BLaER1 (cell line): ENCODE measurements around the gene SAA2.
A peak's percentile ranks its signal among the peaks of the same experiment; 100 is the strongest.
"Not testable (repeated sequence)": the region's sequence is repeated elsewhere in the genome, so short reads cannot be mapped to it uniquely, and the experiment has no call there.

Experiments
- H3K27ac ChIP-seq: shearing (Covaris generic); formaldehyde crosslinking; 2 replicates; pipeline ENCODE4 v1.8.1; 2022
- H3K27me3 ChIP-seq: shearing (Covaris generic); formaldehyde crosslinking; 2 replicates; pipeline ENCODE4 v1.8.1; 2022
- H3K36me3 ChIP-seq: shearing (Covaris generic); formaldehyde crosslinking; 2 replicates; pipeline ENCODE4 v1.8.1; 2022
- H3K4me1 ChIP-seq: shearing (Covaris generic); formaldehyde crosslinking; 2 replicates; pipeline ENCODE4 v1.8.1; 2022
- H3K4me2 ChIP-seq: shearing (Covaris generic); formaldehyde crosslinking; 2 replicates; pipeline ENCODE4 v1.8.1; 2022
- H3K4me3 ChIP-seq: shearing (Covaris generic); formaldehyde crosslinking; 2 replicates; pipeline ENCODE4 v1.8.1; 2022
- H3K9ac ChIP-seq: shearing (Covaris generic); formaldehyde crosslinking; 2 replicates; pipeline ENCODE4 v1.8.1; 2022
- H3K9me3 ChIP-seq: shearing (Covaris generic); formaldehyde crosslinking; 2 replicates; pipeline ENCODE4 v1.8.1; 2022
- H4K20me1 ChIP-seq: shearing (Covaris generic); formaldehyde crosslinking; 2 replicates; pipeline ENCODE4 v1.8.1; 2022
- Cebpa-rat ChIP-seq: shearing (Covaris generic); IDR thresholded peaks from 2 replicates; pipeline ENCODE4 v1.8.1; 2022

SAA2 gene

GRCh38 chr11:18265949-18266348, 17.5 kb upstream of the SAA2 start, which contains the start of gene SAA1:
Gene SAA1, plus strand, starts transcription at chr11:18266264. Its CDS starts 624 bp downstream, at chr11:18266888.
- H3K27ac ChIP-seq: no peak within 1 kb of the TSS
- H3K9me3 ChIP-seq: no peaks in the 10 kb centered on the region
- H3K4me3 ChIP-seq: no peak within 1 kb of the TSS
- H3K4me2 ChIP-seq: peak within 1 kb of the TSS; percentile 44
- TF ChIP-seq Cebpa-rat: no peak
- peaks cover 9% of the 10 kb centered on the region for H3K4me1 ChIP-seq
- no peaks in the 10 kb centered on the region for H3K27me3 ChIP-seq
- no peaks in the 10 kb centered on the region for H4K20me1 ChIP-seq
- H3K9ac ChIP-seq: no peak within 1 kb of the TSS
- H3K36me3 ChIP-seq: no peaks in the 10 kb centered on the region

- H3K4me3 ChIP-seq: no peak overlapping the region
- H3K4me1 ChIP-seq: peaks cover 9% of the 10 kb centered on the region
- peak overlapping the region; percentile 44 for H3K4me2 ChIP-seq
- no peaks in the 10 kb centered on the region for H3K9me3 ChIP-seq
- no peaks in the 10 kb centered on the region for H3K27me3 ChIP-seq
- no peaks in the 10 kb centered on the region for H3K36me3 ChIP-seq
- TF ChIP-seq Cebpa-rat: no peak
- H4K20me1 ChIP-seq: no peaks in the 10 kb centered on the region
- no peak overlapping the region for H3K9ac ChIP-seq
- H3K27ac ChIP-seq: no peak overlapping the region
Measured at GRCh38 chr11:18264677-18265555, 16.4 kb upstream of the SAA2 start.

GRCh38 chr11:18264035-18264434, 15.6 kb upstream of the SAA2 start:
- Histone ChIP-seq H3K4me2 (no peak overlapping the region), H3K27me3 (no peaks in the 10 kb centered on the region), H4K20me1 (no peaks in the 10 kb centered on the region), H3K4me1 (peaks cover 9% of the 10 kb centered on the region), H3K4me3 (no peak overlapping the region), H3K9me3 (no peaks in the 10 kb centered on the region), H3K9ac (no peak overlapping the region), H3K36me3 (no peaks in the 10 kb centered on the region), H3K27ac (no peak overlapping the region)
- no peak for TF ChIP-seq Cebpa-rat

DNA sequence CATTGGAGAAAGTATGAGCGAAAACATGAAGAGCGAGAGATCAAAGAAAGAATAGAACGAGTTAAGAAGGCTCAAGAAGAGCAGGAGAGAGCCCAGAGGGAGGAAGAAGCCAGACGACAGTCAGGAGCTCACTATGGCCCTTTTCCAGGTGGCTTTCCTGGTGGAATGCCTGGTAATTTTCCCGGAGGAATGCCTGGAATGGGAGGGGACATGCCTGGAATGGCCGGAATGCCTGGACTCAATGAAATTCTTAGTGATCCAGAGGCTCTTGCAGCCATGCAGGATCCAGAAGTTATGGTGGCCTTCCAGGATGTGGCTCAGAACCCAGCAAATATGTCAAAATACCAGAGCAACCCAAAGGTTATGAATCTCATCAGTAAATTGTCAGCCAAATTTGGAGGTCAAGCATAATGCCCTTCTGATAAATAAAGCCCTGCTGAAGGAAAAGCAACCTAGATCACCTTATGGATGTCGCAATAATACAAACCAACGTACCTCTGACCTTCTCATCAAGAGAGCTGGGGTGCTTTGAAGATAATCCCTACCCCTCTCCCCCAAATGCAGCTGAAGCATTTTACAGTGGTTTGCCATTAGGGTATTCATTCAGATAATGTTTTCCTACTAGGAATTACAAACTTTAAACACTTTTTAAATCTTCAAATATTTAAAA, 14.3 kb upstream of the SAA2 start:
- H3K4me2 ChIP-seq, H3K27me3 ChIP-seq, H3K9me3 ChIP-seq, H3K4me1 ChIP-seq, H3K36me3 ChIP-seq, H3K4me3 ChIP-seq, H3K9ac ChIP-seq, H3K27ac ChIP-seq, H4K20me1 ChIP-seq: not testable (repeated sequence)

DNA sequence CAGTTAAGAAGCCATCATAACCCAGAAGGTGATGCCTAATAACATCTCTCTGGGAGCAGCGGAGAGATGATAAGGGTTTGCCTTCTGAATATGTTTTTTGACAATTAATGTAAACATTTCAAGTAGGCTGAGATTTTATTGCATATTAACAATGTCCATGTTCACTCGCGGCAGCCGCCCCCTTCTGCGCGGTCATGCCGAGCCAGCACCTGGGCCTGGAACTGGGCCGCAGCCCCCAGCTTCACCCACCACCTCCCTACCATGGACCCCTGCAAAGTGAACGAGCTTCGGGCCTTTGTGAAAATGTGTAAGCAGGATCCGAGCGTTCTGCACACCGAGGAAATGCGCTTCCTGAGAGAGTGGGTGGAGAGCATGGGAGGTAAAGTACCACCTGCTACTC, 13.3 kb upstream of the SAA2 start:
- Histone ChIP-seq H3K4me1 (peaks cover 9% of the 10 kb centered on the region), H4K20me1 (no peaks in the 10 kb centered on the region), H3K4me3 (no peak overlapping the region), H3K36me3 (no peaks in the 10 kb centered on the region), H3K27me3 (no peaks in the 10 kb centered on the region), H3K27ac (no peak overlapping the region), H3K9ac (no peak overlapping the region), H3K9me3 (no peaks in the 10 kb centered on the region), H3K4me2 (no peak overlapping the region)
- no peak for TF ChIP-seq Cebpa-rat

DNA sequence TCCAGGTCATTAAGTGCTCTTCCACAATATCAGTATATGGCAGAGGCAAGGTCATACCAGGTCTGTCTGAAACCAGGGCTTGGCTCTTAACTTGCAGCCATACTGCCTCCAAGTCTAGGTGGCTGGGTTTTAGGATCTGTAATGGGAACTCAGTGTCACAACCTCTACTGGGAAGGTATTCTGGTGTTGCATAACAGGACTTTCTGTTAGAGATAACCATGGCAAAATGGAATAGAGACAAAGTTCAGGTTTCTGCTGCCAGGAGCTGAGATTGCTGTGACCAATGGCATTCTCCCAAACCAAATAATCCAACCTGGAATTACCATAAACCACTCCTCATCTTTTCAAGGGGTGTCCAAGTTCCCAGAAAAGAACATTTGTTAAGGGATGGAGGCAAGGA, 10.8 kb upstream of the SAA2 start:
- H3K27ac ChIP-seq: no peak overlapping the region
- H3K27me3 ChIP-seq: no peaks in the 10 kb centered on the region
- no peak overlapping the region for H3K9ac ChIP-seq
- TF ChIP-seq Cebpa-rat: no peak
- no peak overlapping the region for H3K4me3 ChIP-seq
- no peaks in the 10 kb centered on the region for H3K9me3 ChIP-seq
- H3K36me3 ChIP-seq: no peaks in the 10 kb centered on the region
- H4K20me1 ChIP-seq: no peaks in the 10 kb centered on the region
- no peak overlapping the region for H3K4me2 ChIP-seq
- H3K4me1 ChIP-seq: no peaks in the 10 kb centered on the region

- Histone ChIP-seq H3K36me3 (no peaks in the 10 kb centered on the region), H3K27me3 (no peaks in the 10 kb centered on the region), H3K9ac (no peak overlapping the region), H4K20me1 (no peaks in the 10 kb centered on the region), H3K9me3 (no peaks in the 10 kb centered on the region), H3K4me1 (no peaks in the 10 kb centered on the region), H3K4me3 (no peak overlapping the region), H3K4me2 (0 out of 2 replicates have a peak overlapping the region, but pooled peaks have one; percentile 0), H3K27ac (no peak overlapping the region)
- TF ChIP-seq Cebpa-rat: no peak
Measured at GRCh38 chr11:18254781-18255361, 6.4 kb upstream of the SAA2 start.

- no peak for TF ChIP-seq Cebpa-rat
- no peaks in the 10 kb centered on the region for H4K20me1 ChIP-seq
- H3K9me3 ChIP-seq: no peaks in the 10 kb centered on the region
- H3K4me2 ChIP-seq: no peak overlapping the region
- H3K9ac ChIP-seq: no peak overlapping the region
- no peak overlapping the region for H3K4me3 ChIP-seq
- no peaks in the 10 kb centered on the region for H3K27me3 ChIP-seq
- H3K36me3 ChIP-seq: no peaks in the 10 kb centered on the region
- no peaks in the 10 kb centered on the region for H3K4me1 ChIP-seq
- no peak overlapping the region for H3K27ac ChIP-seq
Measured at GRCh38 chr11:18253778-18254338, 5.4 kb upstream of the SAA2 start.

GRCh38 chr11:18253233-18253632, 4.8 kb upstream of the SAA2 start:
- Histone ChIP-seq H3K9me3 (no peaks in the 10 kb centered on the region), H3K4me1 (no peaks in the 10 kb centered on the region), H3K27me3 (no peaks in the 10 kb centered on the region), H3K4me3 (no peak overlapping the region), H4K20me1 (no peaks in the 10 kb centered on the region), H3K27ac (no peak overlapping the region), H3K9ac (no peak overlapping the region), H3K36me3 (no peaks in the 10 kb centered on the region), H3K4me2 (no peak overlapping the region)
- TF ChIP-seq Cebpa-rat: no peak

- not testable (repeated sequence) for H3K9ac ChIP-seq, H3K27ac ChIP-seq, H3K36me3 ChIP-seq, H3K4me2 ChIP-seq, H3K4me3 ChIP-seq, H4K20me1 ChIP-seq, H3K27me3 ChIP-seq
- Histone ChIP-seq H3K9me3 (peaks cover 16% of the 10 kb centered on the region), H3K4me1 (peaks cover 29% of the 10 kb centered on the region)
Measured at GRCh38 chr11:18247191-18247581, 1.3 kb downstream of the SAA2 start.

- H3K9ac ChIP-seq, H3K4me3 ChIP-seq, H3K27me3 ChIP-seq, H4K20me1 ChIP-seq, H3K36me3 ChIP-seq, H3K27ac ChIP-seq: not testable (repeated sequence)
- H3K4me2 ChIP-seq: peak overlapping the region; percentile 56
- peaks cover 29% of the 10 kb centered on the region for H3K4me1 ChIP-seq
- H3K9me3 ChIP-seq: peaks cover 16% of the 10 kb centered on the region
Measured at GRCh38 chr11:18246379-18247190, 1.9 kb downstream of the SAA2 start.
